AG20443 (cell line): Measurements from ENCODE around the gene DIS3L2.

Experiments used
- DNase-seq: peaks from one replicate; pipeline ENCODE4 v3.0.0; 2012; ENCODE audit warnings: low spot score, mixed read lengths

Gene DIS3L2

GRCh38 chr2:232184346-232184745 lies 222.8 kb downstream of the DIS3L2 start:
- no peak for DNase-seq

- no peak for DNase-seq
Observed at GRCh38 chr2:232190796-232191195, 229.3 kb downstream of the DIS3L2 start.

- DNase-seq, result no peak
Observed at GRCh38 chr2:232195487-232195886, 234.0 kb downstream of the DIS3L2 start.

GRCh38 chr2:232196802-232197201 lies 235.3 kb downstream of the DIS3L2 start:
- DNase-seq, result no peak

- DNase-seq, result no peak
Observed at GRCh38 chr2:232200195-232200594, 238.7 kb downstream of the DIS3L2 start.

GRCh38 chr2:232203166-232203891 lies 241.8 kb downstream of the DIS3L2 start:
- DNase-seq, result no peak

- DNase-seq, result no peak
Observed at GRCh38 chr2:232203936-232204335, 242.4 kb downstream of the DIS3L2 start.

GRCh38 chr2:232204457-232204931 lies 243.0 kb downstream of the DIS3L2 start:
- DNase-seq, result peak; percentile 60

- no peak for DNase-seq
Observed at GRCh38 chr2:232207174-232207573, 245.7 kb downstream of the DIS3L2 start.

- DNase-seq, result no peak
Observed at GRCh38 chr2:232210306-232210705, 248.8 kb downstream of the DIS3L2 start.

- DNase-seq, result no peak
Observed at GRCh38 chr2:232211743-232212686, 250.5 kb downstream of the DIS3L2 start.

- no peak for DNase-seq
Observed at GRCh38 chr2:232213176-232213575, 251.7 kb downstream of the DIS3L2 start.

- no peak for DNase-seq
Observed at GRCh38 chr2:232214053-232214452, 252.5 kb downstream of the DIS3L2 start.

- DNase-seq, result no peak
Observed at GRCh38 chr2:232216028-232216427, 254.5 kb downstream of the DIS3L2 start.

- DNase-seq, result no peak
Observed at GRCh38 chr2:232218778-232219495, 257.4 kb downstream of the DIS3L2 start.

- DNase-seq, result no peak
Observed at GRCh38 chr2:232219496-232219870, 258.0 kb downstream of the DIS3L2 start.

- no peak for DNase-seq
Observed at GRCh38 chr2:232219932-232220331, 258.4 kb downstream of the DIS3L2 start.

GRCh38 chr2:232225429-232225828 lies 263.9 kb downstream of the DIS3L2 start:
- DNase-seq, result no peak

GRCh38 chr2:232225895-232226294 lies 264.4 kb downstream of the DIS3L2 start:
- no peak for DNase-seq

- DNase-seq, result no peak
Observed at GRCh38 chr2:232228332-232228731, 266.8 kb downstream of the DIS3L2 start.

GRCh38 chr2:232228971-232229894 lies 267.7 kb downstream of the DIS3L2 start:
- peak; percentile 50 for DNase-seq
